Memory B cell (primary cell): ENCODE data around the gene USP47.

Experiments
- ATAC-seq: fragments of 150-1000 bp; cut with Tn5 transposase; 2 replicates; pipeline ENCODE4 v1.10.0; 2021; ENCODE audit warnings: low read depth, mild to moderate bottlenecking, moderate library complexity
- DNase-seq, 2 donors: peaks; one replicate each; pipeline ENCODE4 v3.0.0; 2022; ENCODE audit warnings: low spot score in 2 of 2
- H3K27ac Mint-ChIP-seq: one replicate; pipeline ENCODE4 v1.8.0; 2022; ENCODE audit warnings: mild to moderate bottlenecking, moderate library complexity, mixed read lengths
- H3K27me3 Mint-ChIP-seq: one replicate; pipeline ENCODE4 v1.8.0; 2022; ENCODE audit warnings: mixed read lengths
- H3K36me3 Mint-ChIP-seq: one replicate; pipeline ENCODE4 v1.8.0; 2022; ENCODE audit warnings: mild to moderate bottlenecking, mixed read lengths
- H3K4me1 Mint-ChIP-seq: one replicate; pipeline ENCODE4 v1.8.0; 2022; ENCODE audit warnings: mixed read lengths
- H3K4me3 Mint-ChIP-seq: one replicate; pipeline ENCODE4 v1.8.0; 2022; ENCODE audit warnings: mild to moderate bottlenecking, moderate library complexity, mixed read lengths
- H3K9me3 Mint-ChIP-seq: one replicate; pipeline ENCODE4 v1.8.0; 2022; ENCODE audit warnings: mixed read lengths

The USP47 gene

GRCh38 chr11:11965192-11965591 lies 123.4 kb downstream of the USP47 start:
- Mint-ChIP-seq H3K36me3 (no peaks in the 10 kb centered on the region), H3K4me3 (no peak overlapping the region), H3K27me3 (peaks cover 9% of the 10 kb centered on the region), H3K27ac (no peak overlapping the region), H3K9me3 (no peaks in the 10 kb centered on the region), H3K4me1 (peaks cover 5% of the 10 kb centered on the region)
- DNase-seq (no peak), ATAC-seq (no peak)

GRCh38 chr11:11965656-11966353 lies 124.0 kb downstream of the USP47 start:
- H3K27me3 Mint-ChIP-seq, result peaks cover 9% of the 10 kb centered on the region
- H3K9me3 Mint-ChIP-seq, result no peaks in the 10 kb centered on the region
- no peaks in the 10 kb centered on the region for H3K36me3 Mint-ChIP-seq
- DNase-seq, result no peak
- ATAC-seq, result no peak
- H3K4me1 Mint-ChIP-seq, result peaks cover under 1% of the 10 kb centered on the region
- no peak overlapping the region for H3K4me3 Mint-ChIP-seq
- no peak overlapping the region for H3K27ac Mint-ChIP-seq

- no peak for DNase-seq
- H3K27ac Mint-ChIP-seq, result no peak overlapping the region
- no peak for ATAC-seq
- no peak overlapping the region for H3K4me3 Mint-ChIP-seq
- H3K4me1 Mint-ChIP-seq, result no peaks in the 10 kb centered on the region
- no peaks in the 10 kb centered on the region for H3K9me3 Mint-ChIP-seq
- no peaks in the 10 kb centered on the region for H3K36me3 Mint-ChIP-seq
- H3K27me3 Mint-ChIP-seq, result peaks cover 9% of the 10 kb centered on the region
These were observed 124.6 kb downstream of the USP47 start for GRCh38 chr11:11966354-11966741.

- Mint-ChIP-seq H3K9me3 (no peaks in the 10 kb centered on the region), H3K4me1 (no peaks in the 10 kb centered on the region), H3K4me3 (no peak overlapping the region), H3K27ac (no peak overlapping the region), H3K36me3 (no peaks in the 10 kb centered on the region), H3K27me3 (peaks cover 9% of the 10 kb centered on the region)
- DNase-seq, result peak; percentile 32 to 43
- ATAC-seq, result peak; percentile 77
These were observed 125.3 kb downstream of the USP47 start for GRCh38 chr11:11966826-11967668.

GRCh38 chr11:11967669-11968510 lies 126.1 kb downstream of the USP47 start:
- no peaks in the 10 kb centered on the region for H3K9me3 Mint-ChIP-seq
- H3K27ac Mint-ChIP-seq, result no peak overlapping the region
- peaks cover 9% of the 10 kb centered on the region for H3K27me3 Mint-ChIP-seq
- no peak overlapping the region for H3K4me3 Mint-ChIP-seq
- DNase-seq, result no peak
- H3K36me3 Mint-ChIP-seq, result no peaks in the 10 kb centered on the region
- H3K4me1 Mint-ChIP-seq, result no peaks in the 10 kb centered on the region
- ATAC-seq, result no peak

- H3K4me3 Mint-ChIP-seq, result no peak overlapping the region
- H3K27me3 Mint-ChIP-seq, result peaks cover 9% of the 10 kb centered on the region
- H3K36me3 Mint-ChIP-seq, result no peaks in the 10 kb centered on the region
- no peaks in the 10 kb centered on the region for H3K4me1 Mint-ChIP-seq
- no peak for ATAC-seq
- no peak for DNase-seq
- no peak overlapping the region for H3K27ac Mint-ChIP-seq
- no peaks in the 10 kb centered on the region for H3K9me3 Mint-ChIP-seq
These were observed 126.9 kb downstream of the USP47 start for GRCh38 chr11:11968511-11969280.

GRCh38 chr11:11969380-11970215 lies 127.8 kb downstream of the USP47 start:
- no peaks in the 10 kb centered on the region for H3K36me3 Mint-ChIP-seq
- no peak overlapping the region for H3K27ac Mint-ChIP-seq
- no peaks in the 10 kb centered on the region for H3K9me3 Mint-ChIP-seq

GRCh38 chr11:11970556-11970955 lies 128.8 kb downstream of the USP47 start:
- H3K9me3 Mint-ChIP-seq, result no peaks in the 10 kb centered on the region
- no peak overlapping the region for H3K4me3 Mint-ChIP-seq
- H3K27me3 Mint-ChIP-seq, result peaks cover 9% of the 10 kb centered on the region
- ATAC-seq (no peak), DNase-seq (no peak)
- H3K36me3 Mint-ChIP-seq, result no peaks in the 10 kb centered on the region
- H3K4me1 Mint-ChIP-seq, result no peaks in the 10 kb centered on the region
- H3K27ac Mint-ChIP-seq, result no peak overlapping the region

More at GRCh38 chr11:11969380-11970215, 127.8 kb downstream of the USP47 start:
- H3K4me1 Mint-ChIP-seq, result no peaks in the 10 kb centered on the region
- no peak overlapping the region for H3K4me3 Mint-ChIP-seq
- ATAC-seq (no peak), DNase-seq (no peak)
- peaks cover 9% of the 10 kb centered on the region for H3K27me3 Mint-ChIP-seq

GRCh38 chr11:11971906-11972547 lies 130.3 kb downstream of the USP47 start:
- H3K36me3 Mint-ChIP-seq, result no peaks in the 10 kb centered on the region
- no peaks in the 10 kb centered on the region for H3K9me3 Mint-ChIP-seq
- DNase-seq (no peak), ATAC-seq (no peak)
- no peak overlapping the region for H3K27ac Mint-ChIP-seq
- H3K4me3 Mint-ChIP-seq, result no peak overlapping the region
- no peaks in the 10 kb centered on the region for H3K4me1 Mint-ChIP-seq
- peaks cover 2% of the 10 kb centered on the region for H3K27me3 Mint-ChIP-seq

- no peak overlapping the region for H3K27ac Mint-ChIP-seq
- no peak for DNase-seq
- no peaks in the 10 kb centered on the region for H3K9me3 Mint-ChIP-seq
- no peak for ATAC-seq
- no peaks in the 10 kb centered on the region for H3K4me1 Mint-ChIP-seq
- no peaks in the 10 kb centered on the region for H3K36me3 Mint-ChIP-seq
- H3K27me3 Mint-ChIP-seq, result peaks cover 2% of the 10 kb centered on the region
- H3K4me3 Mint-ChIP-seq, result no peak overlapping the region
These were observed 131.1 kb downstream of the USP47 start for GRCh38 chr11:11972730-11973341.

- no peak overlapping the region for H3K27ac Mint-ChIP-seq
- DNase-seq (no peak), ATAC-seq (no peak)
- H3K4me1 Mint-ChIP-seq, result peaks cover 2% of the 10 kb centered on the region
- peaks cover 2% of the 10 kb centered on the region for H3K27me3 Mint-ChIP-seq
- H3K36me3 Mint-ChIP-seq, result no peaks in the 10 kb centered on the region
- H3K4me3 Mint-ChIP-seq, result no peak overlapping the region
- H3K9me3 Mint-ChIP-seq, result peaks cover 2% of the 10 kb centered on the region
These were observed 131.6 kb downstream of the USP47 start for GRCh38 chr11:11973361-11973800.

GRCh38 chr11:11973866-11974265 lies 132.1 kb downstream of the USP47 start:
- H3K9me3 Mint-ChIP-seq, result peaks cover 3% of the 10 kb centered on the region
- H3K27me3 Mint-ChIP-seq, result no peaks in the 10 kb centered on the region
- ATAC-seq, result no peak
- no peak overlapping the region for H3K27ac Mint-ChIP-seq
- no peaks in the 10 kb centered on the region for H3K36me3 Mint-ChIP-seq
- DNase-seq, result no peak
- H3K4me3 Mint-ChIP-seq, result no peak overlapping the region
- peaks cover 3% of the 10 kb centered on the region for H3K4me1 Mint-ChIP-seq
